Neural cell (in vitro differentiated cells): ENCODE results near the gene GMEB2.

Experiments
- CTCF ChIP-seq: fragments of 450-650 bp; IDR thresholded peaks from 2 replicates; pipeline ENCODE4 v1.5.1; 2014; ENCODE audit warnings: antibody characterized with exemption, mild to moderate bottlenecking, moderate library complexity; ENCODE audit not compliant: poor library complexity, severe bottlenecking
- EP300 ChIP-seq: fragments of 450-650 bp; conservative IDR thresholded peaks from 2 replicates; pipeline ENCODE4 v1.6.1; 2014; ENCODE audit warnings: antibody characterized with exemption, mild to moderate bottlenecking, moderate library complexity; ENCODE audit not compliant: poor library complexity, severe bottlenecking
- EZH2 ChIP-seq: fragments of 200-600, 300-800 bp; shearing (Covaris generic), sonication (generic); IDR thresholded peaks from 2 replicates; pipeline ENCODE4 v1.6.1; 2014; ENCODE audit warnings: antibody characterized with exemption, low read length, borderline replicate concordance, mild to moderate bottlenecking; ENCODE audit not compliant: insufficient read depth, poor library complexity, severe bottlenecking
- MXI1 ChIP-seq: fragments of 450-650 bp; conservative IDR thresholded peaks from 2 replicates; pipeline ENCODE4 v1.6.1; 2014; ENCODE audit warnings: antibody characterized with exemption, mild to moderate bottlenecking; ENCODE audit not compliant: poor library complexity, severe bottlenecking
- POLR2AphosphoS5 ChIP-seq: IDR thresholded peaks from 2 replicates; pipeline ENCODE4 v1.6.1; 2012
- RAD21 ChIP-seq: fragments of 450-650 bp; conservative IDR thresholded peaks from 2 replicates; pipeline ENCODE4 v1.6.1; 2014; ENCODE audit warnings: antibody characterized with exemption, mild to moderate bottlenecking, moderate library complexity
- TAF1 ChIP-seq: IDR thresholded peaks from 2 replicates; pipeline ENCODE4 v1.6.1; 2012; ENCODE audit warnings: low read depth

- TF ChIP-seq CTCF (no peak), POLR2AphosphoS5 (no peak), TAF1 (no peak), EP300 (no peak), EZH2 (no peak), MXI1 (no peak), RAD21 (no peak)
Observed at GRCh38 chr20:63560333-63560805, 66.5 kb downstream of the GMEB2 start.
